ENCODE results near the gene XIRP2. TPM values are rescaled to one million over a fixed set of nuclear protein-coding genes. Genes with fewer than 3 reads are reported as not detected.

The XIRP2 gene
- total RNA-seq, 1 experiment from 2014 or later: not detected

- ATAC-seq: no peak
- Histone ChIP-seq H3K4me2 (ENCODE audit: low read length) (no peak overlapping the region), H3K9me2 (ENCODE audit: insufficient read depth) (no peaks in the 10 kb centered on the region), H2AFZ (ENCODE audit: low read depth, low read length, poor library complexity, severe bottlenecking) (no peak overlapping the region), H3K9me3 (ENCODE audit: control insufficient read depth in 1 of 2, insufficient read depth in 1 of 2, low read depth in 1 of 2, low read length in 2 of 2) (no peaks in the 10 kb centered on the region; a peak in 1 of 4 replicates), H3K27ac (ENCODE audit: low read depth, low read length) (no peak overlapping the region), H3K27me3 (ENCODE audit: insufficient read depth, low read length) (no peaks in the 10 kb centered on the region), H3K79me2 (ENCODE audit: insufficient read depth, low read length) (no peaks in the 10 kb centered on the region), H3K4me3 (replicated peaks in 1 of 2; ENCODE audit: low read depth in 1 of 2, low read length in 2 of 2) (no peak overlapping the region), H4K20me1 (ENCODE audit: insufficient read depth) (no peaks in the 10 kb centered on the region), H3K36me3 (ENCODE audit: control insufficient read depth in 1 of 2, insufficient read depth in 2 of 2, low read length in 2 of 2) (no peaks in the 10 kb centered on the region), H3K4me1 (ENCODE audit: control insufficient read depth in 1 of 2, insufficient read depth in 2 of 2, low read length in 2 of 2) (peaks cover 0 to 13% of the 10 kb centered on the region in 2 experiments; a peak in 1 of 4 replicates), H3K9ac (ENCODE audit: low read length) (no peak overlapping the region)
- DNase-seq (ENCODE audit: low read depth, low spot score): no peak
- POLR2A ChIA-PET: no interaction called here
- TF ChIP-seq SIN3A (IDR thresholded peaks at IDR 0.05; ENCODE audit: low read depth) (no peak), SP1 (IDR thresholded peaks at IDR 0.05; ENCODE audit: low read depth) (no peak), ELF1 (IDR thresholded peaks at IDR 0.05; ENCODE audit: borderline replicate concordance, low read depth) (no peak), TCF7L2 (IDR thresholded peaks at IDR 0.05; ENCODE audit: borderline replicate concordance, extremely low read depth, insufficient read depth, insufficient read length) (no peak), REST (IDR thresholded peaks at IDR 0.05; ENCODE audit: low read depth) (no peak), EGR1 (IDR thresholded peaks at IDR 0.05; ENCODE audit: low read depth) (no peak), POLR2A (IDR thresholded peaks at IDR 0.05; ENCODE audit: borderline replicate concordance, extremely low read depth, insufficient read depth, insufficient read length) (no peak), MAX (IDR thresholded peaks at IDR 0.05) (no peak), CEBPB (IDR thresholded peaks at IDR 0.05; ENCODE audit: low read depth) (no peak), RAD21 (IDR thresholded peaks at IDR 0.05; ENCODE audit: low read depth) (no peak), SRF (IDR thresholded peaks at IDR 0.05; ENCODE audit: low read depth) (no peak)
- RAD21 ChIA-PET (ENCODE audit: low non-redundant PET in 1 of 2, low total read pairs in 2 of 2, uncharacterized antibody in 2 of 2, unreplicated experiment in 2 of 2): no interaction called here
- CTCF ChIA-PET: no interaction called here
- BruUV-seq (replicated peaks): no TSS peak
- intact Hi-C loops (cut with micrococcal nuclease): no loop called here
These were observed 256.1 kb downstream of the XIRP2 start for GRCh38 chr2:167144179-167144898.
